ENCODE data around the gene OR4F6.
"Not testable (repeated sequence)": the region's sequence is repeated elsewhere in the genome, so short reads cannot be mapped to it uniquely, and the experiment has no call there.

The OR4F6 gene, protein sequence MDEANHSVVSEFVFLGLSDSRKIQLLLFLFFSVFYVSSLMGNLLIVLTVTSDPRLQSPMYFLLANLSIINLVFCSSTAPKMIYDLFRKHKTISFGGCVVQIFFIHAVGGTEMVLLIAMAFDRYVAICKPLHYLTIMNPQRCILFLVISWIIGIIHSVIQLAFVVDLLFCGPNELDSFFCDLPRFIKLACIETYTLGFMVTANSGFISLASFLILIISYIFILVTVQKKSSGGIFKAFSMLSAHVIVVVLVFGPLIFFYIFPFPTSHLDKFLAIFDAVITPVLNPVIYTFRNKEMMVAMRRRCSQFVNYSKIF

DNA sequence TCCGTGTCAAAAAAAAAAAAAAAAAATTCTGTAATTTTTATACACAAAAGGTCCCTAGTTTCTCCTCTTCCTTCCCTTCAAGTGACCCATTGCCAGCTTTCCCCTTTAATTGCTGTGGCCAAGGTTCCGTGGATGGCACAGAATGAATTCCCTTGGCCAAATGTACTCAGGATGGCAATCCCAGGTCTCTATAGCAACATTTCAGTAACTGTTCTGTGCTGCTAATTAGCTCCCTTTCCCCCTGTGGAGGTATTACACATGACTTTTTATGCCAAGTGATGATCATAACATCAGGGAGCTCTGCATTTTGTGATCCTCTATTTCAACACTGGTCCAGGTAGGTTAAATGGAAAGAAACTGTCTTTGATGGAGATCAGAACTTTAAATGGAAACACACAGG is at the start of gene OR4F6:
OR4F6 (plus strand) TSS at position 301 of the 400 bp plus-strand sequence. CDS start 2,211 bp downstream, outside the sequence.
- DNase-seq, result no peak

DNA sequence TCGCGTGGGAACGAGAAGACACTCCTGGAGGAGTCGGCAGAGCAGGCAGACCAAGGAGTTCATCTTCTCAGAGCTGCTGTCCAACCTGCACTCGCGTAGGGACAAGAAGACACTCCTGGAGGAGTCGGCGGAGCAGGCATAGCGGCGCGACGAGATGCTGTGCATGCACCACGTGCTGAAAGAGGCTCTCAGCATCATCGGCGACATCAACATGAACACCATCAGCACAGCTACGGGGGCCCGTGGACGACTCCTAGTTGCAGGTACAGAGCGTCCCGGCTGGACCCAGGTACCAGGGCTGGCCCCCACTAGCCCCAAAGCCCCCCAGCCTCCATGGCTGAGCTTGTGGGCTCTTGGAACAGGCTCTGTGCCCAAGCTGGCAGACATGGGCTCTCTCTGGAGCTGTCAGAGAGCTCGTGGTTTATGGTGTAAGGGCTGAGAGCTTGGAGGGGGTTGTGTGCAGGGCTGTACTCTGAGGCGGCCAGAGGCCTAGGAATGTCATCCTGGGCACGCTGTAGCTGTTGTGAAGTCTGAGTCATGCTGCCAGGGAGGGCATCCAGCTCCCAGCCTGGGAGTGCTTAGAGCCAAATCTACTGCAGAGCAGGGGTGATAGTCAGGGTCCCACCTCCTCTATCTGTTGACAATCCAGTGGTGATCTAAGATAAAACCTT is 38.5 kb upstream of the OR4F6 start:
- DNase-seq, result not testable (repeated sequence)

DNA sequence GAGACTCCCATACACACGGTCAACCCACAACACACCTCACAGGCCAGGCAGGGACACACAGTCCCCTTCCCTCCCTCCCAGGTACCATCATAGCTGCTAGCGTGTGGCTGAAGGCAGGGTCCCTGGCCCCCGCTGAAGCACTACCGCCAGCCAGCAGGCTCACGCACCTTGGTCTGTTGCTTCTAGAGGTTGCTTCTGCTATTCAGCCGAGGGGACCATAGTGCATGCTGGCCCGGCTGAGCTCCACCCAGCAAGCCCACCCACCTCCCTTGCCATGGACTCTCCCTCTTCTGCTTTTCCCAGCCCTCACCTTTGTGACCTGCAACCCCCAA is 38.0 kb upstream of the OR4F6 start:
- DNase-seq, result not testable (repeated sequence)

DNA sequence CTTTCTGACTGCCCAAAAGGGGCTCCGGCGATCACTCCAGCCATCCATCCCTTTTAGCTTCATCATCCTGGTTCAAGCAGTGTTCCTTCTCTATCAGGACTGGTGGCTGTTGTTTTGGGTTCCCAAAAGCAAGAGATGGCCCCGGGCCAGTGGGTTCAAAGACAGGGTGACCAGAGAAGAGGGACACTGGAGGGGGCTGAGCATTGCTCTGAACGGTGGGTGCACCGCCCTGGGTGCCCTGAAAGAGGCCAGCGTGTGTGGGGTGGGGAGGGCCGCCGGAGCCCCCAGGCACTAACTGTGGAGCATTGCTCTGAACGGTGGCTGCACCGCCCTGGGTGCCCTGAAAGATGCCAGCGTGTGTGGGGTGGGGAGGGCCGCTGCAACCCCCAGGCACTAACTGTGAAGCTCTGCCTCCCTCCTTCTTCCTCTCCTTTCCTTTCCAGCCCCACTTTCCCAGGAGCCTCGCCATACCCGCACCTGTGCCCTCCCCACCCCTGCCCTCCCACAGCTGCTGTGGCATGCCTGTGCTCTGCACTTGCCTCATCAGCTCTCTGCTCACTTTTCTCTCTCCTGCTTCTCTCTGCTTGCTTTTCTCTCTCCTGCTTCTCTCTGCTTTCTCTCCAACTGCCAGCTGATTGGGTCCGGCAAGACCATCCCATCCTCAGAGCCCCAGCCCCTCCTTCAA is 37.4 kb upstream of the OR4F6 start:
- no peak for DNase-seq

DNA sequence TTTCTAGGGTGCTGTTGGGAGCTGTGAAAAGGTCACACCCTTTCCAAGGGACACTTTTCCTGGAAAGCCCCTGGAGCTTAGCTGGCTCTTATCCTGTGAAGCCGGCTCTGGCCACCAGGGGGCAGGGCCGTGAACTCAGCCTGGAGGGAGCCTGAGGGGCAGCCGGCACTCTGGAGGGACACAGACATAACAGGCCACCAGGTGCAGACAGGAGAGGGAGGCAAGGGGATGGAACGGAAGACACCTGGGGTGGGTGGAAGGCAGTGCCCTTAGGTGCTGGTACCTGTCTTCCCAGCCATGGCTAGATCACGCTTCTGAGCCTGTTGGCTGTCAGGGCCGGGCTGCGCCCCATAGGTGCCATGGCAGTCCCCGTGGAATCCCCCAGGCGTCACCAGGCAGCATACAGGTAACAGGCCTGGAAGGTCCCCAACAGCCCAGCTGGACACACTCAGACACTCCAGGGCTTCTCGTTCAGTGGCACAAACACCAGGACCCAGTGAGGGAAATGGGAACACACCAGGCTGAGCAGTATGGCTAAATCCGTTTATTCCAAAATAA is 36.1 kb upstream of the OR4F6 start:
- DNase-seq, result not testable (repeated sequence)

DNA sequence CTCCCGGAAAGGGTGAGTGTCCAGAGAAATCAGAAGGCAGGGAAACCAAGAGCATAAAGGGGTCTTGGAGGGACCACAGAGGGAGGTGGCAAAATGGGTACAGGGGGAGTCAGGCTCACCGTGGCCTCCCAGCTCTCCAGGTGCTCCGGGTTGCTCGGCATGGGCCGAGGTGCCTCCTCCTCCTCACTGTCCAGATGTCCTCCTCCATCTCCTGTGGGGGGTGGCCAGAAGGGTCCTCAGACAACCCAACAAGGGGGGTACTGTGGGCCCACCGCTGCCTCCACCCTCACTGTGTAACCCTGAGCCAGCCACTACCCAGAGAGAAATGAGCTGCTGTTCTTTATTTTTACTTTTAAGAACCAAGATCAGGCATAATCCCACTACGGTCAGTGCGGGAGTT is 30.4 kb upstream of the OR4F6 start:
- no peak for DNase-seq

DNA sequence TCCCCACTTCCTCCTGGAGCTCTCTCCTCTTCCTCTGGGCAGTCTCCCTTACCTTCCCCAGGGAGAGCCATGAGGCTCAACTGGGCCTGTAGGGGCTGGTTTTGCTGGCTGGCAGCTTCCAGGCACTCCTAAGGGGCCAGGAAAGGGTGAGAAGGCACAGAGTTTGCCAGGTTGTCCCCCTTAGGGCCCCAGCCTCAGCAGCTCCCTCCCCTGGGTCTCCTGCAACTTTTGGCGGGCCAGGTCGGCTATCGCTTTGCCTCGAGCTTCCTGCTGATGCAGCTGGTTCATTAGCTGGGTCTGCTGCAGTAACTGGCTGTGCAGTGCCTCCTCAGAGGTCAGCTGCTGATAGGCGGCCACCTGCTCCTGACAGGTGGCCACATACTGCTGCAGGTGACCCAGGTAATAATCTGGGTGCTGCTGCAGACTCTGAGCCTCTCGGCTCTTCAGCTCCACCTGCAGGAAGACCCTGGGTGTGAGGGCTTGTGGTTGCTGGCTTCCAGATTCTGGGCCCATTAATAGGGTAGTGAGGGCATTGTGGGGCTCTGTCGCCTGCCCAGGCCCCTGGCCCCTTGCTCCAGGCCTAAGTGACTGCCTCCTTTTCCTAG is 29.7 kb upstream of the OR4F6 start:
- DNase-seq, result peak; percentile 79

DNA sequence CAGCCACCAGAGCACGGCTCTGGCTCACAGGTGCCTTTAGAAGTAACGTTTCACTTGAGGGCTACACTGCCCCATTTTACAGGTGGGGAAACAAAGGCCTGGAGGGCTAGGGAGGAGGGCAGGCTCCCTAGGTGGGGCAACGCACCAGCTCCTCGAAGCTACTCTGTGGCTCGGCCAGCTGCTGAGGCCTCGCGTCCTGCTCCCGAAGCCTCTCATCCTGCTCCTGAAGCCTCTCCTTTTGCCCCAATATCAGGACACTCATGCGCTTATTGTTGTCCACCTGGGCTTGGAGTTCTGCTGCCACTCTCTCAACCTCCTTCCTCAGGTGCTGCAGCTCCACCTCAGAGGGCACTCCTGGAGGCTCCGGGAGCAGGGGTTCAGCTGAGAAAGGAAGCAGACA is 28.2 kb upstream of the OR4F6 start:
- DNase-seq, result no peak

DNA sequence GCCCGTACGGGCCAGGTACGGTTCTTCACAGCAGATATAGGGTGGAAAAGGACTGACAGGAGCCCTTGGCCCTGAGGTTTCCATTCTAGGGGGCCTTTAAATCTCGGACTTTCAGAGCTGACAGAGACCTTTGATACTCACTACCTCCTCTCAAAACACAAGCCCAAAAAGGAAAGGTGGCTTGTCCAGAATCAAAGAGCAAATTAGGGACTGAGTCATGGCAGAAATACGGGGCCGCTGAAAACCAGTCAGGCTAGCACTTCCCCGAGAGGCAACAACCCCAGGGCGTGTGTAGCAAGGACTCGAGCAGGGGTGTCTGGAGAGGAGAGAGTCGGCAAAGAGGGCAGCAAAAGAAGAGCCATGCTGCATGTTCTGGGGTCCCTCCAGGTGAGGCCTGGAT is 24.7 kb upstream of the OR4F6 start:
- not testable (repeated sequence) for DNase-seq

DNA sequence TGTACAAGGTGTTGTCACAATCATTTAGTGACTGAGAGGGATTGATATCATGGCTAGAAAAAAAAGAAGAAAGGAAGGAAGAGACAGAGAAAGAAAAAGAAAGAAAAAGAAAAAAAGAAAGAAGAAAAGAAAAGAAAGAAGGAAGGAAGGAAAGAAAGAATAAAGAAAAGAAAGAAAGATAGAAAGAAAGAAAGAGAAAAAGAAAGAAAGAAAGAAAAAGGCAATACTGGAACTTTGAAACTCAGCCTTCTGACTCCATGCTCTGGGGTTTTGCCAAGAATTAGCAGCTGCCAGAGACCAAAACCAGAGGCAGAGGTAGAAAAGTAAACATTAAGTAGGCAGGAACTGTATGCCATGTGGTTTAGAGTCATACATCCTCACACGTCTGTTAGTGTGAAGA is 23.1 kb upstream of the OR4F6 start:
- DNase-seq, result peak; percentile 22

DNA sequence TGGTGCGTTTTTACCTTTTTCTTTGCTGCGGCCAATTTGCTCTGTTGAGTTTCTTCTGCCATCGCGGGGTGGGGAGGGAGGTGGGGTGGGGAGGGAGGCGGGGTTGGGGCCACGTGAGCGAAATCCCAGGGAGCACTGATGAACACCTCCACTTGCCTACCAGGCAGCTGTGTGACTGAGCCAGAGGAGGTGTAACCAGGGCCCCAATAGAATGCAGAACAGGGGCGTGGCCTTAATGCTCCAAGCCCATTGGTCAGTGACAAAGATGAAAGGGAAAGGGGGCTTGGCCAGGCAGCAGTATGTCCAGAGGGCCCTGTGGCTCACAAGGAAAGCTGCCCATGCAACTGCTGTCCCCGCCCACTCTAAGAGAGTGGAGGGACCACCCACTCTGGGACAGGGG is 21.4 kb upstream of the OR4F6 start:
- DNase-seq, result no peak

DNA sequence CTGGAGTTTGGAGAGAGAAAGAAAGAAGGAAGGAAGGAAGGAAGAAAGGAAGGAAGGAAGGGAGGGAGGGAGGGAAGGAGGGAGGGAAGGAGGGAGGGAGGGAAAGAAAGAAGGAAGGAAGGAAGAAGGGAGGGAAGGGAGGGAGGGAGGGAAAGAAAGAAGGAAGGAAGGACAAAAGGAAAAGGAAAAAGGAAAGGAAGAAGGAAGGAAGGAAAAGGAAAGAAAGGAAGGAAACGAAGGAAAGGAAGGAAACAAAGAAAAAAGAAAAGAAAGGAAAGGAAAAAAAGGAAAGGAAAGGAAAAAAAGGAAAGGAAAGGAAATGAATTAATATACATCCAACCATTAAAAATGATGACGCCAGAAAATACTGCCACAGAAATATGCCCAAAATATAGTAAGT is 18.7 kb upstream of the OR4F6 start:
- no peak for DNase-seq

DNA sequence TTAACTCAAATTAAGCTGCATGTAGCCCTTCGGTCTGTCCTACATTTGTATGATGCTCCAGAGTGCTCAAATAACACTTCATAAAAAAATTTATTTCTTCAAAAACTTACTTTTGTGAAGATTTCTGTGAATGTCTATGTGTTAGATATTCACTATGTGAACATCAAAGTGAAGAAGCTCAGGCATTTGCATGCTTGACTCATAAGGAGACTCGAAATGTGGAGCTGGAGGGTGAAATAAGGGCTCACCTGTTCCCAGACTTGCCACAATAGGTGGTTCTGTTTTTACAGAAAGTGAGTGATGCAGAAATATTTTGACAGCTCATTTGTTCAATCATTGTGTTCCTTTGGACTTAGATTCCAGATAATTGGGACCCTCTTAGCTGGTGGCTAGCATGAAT is 16.9 kb upstream of the OR4F6 start:
- DNase-seq, result not testable (repeated sequence)

DNA sequence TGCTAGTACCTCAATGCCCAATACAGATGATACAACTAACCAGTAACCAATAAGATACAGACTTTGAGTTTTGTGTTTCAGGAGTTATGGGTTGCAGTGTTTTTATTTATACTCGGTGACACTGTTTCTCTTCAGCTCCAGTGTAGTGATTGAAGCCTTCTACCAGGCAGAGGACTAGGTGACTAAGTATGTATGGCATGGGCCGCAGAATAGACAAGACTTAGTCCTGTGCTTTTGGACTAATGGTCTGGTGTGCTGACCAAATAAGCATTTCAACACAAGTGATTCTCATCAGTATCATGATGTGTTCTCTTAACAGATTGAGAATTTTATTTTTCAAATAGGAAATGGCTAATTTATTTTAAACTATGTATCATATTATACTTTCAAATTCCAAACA is 15.3 kb upstream of the OR4F6 start:
- not testable (repeated sequence) for DNase-seq

DNA sequence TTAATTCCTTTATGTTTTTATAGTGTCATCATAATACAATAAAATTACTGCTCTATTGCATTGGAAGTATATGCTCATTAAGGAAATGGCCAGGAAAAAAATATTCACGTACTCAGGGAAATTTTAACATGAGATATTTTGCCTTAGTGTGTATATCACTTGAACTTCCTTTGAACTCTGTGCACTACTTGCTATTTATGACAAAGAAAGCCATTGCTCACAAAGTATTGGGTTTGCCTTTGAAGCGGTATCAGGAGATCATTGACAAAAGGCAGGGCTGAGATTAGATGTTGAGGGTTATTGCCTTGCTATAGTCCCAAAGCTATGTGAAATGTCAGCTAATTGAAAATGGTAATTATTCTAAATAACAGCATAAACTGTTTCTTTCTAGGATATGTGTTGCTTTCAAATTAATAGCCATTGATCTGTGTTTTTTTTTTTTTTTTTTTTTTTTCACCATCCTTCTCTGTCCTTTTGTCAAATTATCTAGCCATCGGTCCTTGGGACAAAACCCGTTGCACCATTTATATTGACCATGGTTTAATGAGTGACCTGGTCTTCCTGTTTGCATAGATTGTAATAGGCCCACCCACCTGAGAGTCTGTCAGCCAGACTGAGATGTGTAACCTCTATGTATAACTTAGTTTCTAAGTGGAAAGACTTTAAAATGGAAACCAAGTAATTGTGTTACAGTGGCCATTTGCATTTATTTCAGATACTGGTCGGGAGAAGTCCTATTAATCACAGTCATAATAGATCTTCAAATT is 14.6 kb upstream of the OR4F6 start:
- DNase-seq, result not testable (repeated sequence)

DNA sequence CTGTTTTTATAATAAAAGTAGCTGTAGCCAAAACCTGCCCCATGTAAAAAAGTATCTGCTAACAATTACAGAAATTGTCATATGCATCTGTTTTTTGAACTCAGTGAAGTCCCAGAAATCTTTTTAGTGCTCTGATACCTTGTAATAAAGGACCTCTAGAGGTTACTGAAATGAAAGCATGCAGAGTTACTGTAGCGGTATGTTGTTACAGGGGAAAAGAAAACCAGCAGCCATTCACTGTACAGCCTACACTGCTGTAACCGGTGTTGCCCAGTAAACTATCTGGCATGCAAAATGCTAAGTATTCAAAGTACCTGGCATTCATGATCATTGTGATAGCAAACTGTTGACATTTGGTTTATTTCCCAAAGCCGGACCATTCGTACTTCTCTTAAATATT is 12.6 kb upstream of the OR4F6 start:
- not testable (repeated sequence) for DNase-seq

DNA sequence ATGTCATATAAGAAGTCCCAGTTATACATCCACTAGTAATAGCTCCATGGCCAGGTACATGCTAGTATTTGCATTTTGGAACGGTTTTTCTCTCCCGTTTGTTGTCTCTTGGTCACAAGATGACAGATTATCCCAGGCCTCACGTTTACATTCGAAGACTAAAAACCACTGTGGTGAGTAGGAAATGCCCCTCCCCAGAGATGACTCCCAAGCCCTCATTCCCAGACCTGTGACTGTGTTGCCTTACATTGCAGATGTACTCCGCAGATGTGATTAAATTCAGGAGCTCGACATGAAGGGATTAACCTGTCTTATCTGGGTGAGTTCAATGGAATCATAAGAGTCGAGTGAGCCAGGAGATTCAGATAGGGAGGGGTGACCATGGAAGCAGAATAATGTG is 9.3 kb upstream of the OR4F6 start:
- not testable (repeated sequence) for DNase-seq

DNA sequence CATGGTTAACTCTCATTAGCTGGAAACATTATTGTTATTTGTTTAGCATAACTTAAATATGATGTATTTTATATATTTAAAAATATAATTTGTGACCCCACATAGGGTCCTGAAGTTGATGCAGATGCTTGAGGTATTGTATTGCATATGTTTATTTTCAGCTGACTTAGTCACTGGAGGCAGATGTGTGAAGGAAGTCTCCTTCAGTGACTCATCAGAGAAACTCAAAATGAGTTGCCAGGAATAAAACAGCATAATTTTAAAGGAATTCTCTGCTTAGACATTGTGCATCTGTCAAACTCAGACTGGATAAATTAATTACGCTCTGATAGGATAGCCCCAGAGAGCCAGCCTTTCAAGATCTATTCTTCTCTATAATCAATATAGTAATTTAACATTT is 7.9 kb upstream of the OR4F6 start:
- no peak for DNase-seq

DNA sequence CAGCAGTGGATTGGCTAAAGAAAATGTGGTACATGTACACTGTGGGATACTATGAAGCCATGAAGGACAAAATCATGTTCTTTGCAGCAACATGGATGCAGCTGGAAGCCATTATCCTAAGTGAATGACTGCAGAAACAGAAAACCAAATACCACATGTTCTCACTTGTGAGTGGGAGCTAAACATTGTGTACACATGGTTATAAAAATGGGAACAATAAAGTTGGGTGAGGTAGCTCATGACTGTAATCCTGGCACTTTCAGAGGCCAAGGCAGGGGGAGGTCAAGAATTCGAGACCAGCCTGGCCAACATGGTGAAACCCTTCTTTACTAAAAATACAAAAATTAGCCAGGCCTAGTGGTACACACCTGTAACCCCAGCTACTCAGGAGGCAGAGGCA is 3.6 kb upstream of the OR4F6 start:
- DNase-seq, result no peak

DNA sequence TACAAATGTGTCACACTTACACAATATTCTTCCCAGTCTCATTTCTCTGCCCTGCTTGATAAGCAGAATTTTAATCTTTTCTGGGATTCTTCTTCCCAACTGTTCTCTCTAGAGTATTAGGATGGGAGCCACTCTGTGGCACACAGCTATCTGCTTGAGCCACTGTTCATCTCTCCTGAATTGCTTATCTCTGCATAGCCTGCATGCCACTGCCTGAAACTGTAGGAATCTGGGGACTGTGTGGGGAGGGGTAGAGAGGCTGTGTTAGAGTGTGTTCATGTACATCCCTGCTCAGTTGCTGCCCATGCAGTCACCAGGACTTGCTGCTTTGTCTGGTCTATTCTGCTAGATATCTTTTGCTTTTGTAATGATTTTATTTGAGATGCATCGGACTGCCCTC is 2.3 kb upstream of the OR4F6 start:
- DNase-seq, result no peak

DNA sequence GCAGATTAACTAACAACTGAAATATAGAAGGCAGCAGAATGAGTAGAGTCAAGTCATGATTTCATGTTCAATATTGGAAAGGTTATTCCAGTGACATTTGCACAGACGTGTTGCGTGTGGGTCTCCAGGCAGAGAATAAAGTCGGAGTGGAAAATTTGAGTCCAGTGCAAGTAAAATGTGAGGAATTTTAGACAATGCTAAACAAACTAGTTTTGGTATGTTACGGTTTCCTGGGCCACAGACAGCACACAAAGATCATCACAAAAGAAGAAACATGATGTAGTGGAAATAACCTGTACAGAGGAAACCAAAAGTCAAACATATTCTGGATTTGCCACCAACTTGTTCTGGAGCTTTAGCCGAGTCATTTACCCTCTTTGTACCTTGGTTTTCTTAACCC is 367 bp downstream of the OR4F6 start:
- DNase-seq, result no peak

DNA sequence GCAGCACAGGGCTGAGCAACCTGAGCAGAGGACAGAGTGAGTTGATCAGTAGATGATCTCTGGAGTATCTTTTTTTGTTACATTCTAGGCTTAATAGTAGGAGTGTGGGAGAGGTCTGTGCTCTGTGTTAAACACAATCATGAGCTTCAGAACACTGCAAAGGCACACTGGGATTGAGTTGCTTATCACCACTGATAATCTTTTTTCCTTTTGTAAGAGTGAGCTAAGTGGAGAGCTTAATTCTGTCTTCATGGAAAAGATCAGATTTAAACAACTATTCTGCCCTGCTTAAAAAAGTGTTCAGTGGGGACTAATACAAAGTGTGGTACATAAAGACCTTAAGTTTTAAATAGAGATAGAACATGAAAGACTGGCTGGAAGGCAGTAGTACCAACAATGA is 1.1 kb downstream of the OR4F6 start:
- no peak for DNase-seq

DNA sequence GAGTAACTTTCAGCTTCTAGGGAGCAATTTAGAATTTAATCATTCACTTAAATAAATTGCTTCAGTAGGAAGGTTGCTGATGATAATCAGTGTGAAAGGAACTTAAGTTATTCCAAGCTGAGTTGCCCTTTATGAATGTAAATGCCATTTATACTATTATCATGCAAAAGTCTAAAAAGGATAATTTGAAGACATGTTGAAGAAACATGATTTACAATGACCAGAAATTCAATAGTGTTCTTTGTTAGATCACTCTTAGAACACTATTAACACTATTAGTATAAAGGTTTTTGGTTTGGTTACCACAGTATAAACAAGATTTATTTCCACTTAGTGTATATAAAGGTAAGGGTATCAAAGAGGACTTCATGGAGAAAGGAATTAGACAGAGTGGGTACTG is 1.6 kb downstream of the OR4F6 start:
- DNase-seq, result no peak

All from NCI-H774 (cell line).